Neuronal stem cell (in vitro differentiated cells): ENCODE results near the gene ZNF787.

Source experiments
- DNase-seq: peaks from one replicate; pipeline ENCODE4 v3.0.0-alpha.2; 2013; ENCODE audit warnings: low spot score
- H2AFZ ChIP-seq: one replicate; pipeline ENCODE4 v1.6.1; 2013; ENCODE audit warnings: mild to moderate bottlenecking, low read length, inconsistent platforms
- H2AK5ac ChIP-seq: 2 replicates; pipeline ENCODE4 v1.6.1; 2013; ENCODE audit warnings: low read depth, mild to moderate bottlenecking, inconsistent platforms, low read length, moderate library complexity, mixed read lengths
- H2BK120ac ChIP-seq: 2 replicates; pipeline ENCODE4 v1.6.1; 2013; ENCODE audit warnings: low read depth, mild to moderate bottlenecking, inconsistent platforms, low read length, moderate library complexity, mixed read lengths
- H2BK12ac ChIP-seq: one replicate; pipeline ENCODE4 v1.6.1; 2013; ENCODE audit warnings: low read length, inconsistent platforms
- H2BK15ac ChIP-seq: 2 replicates; pipeline ENCODE4 v1.6.1; 2013; ENCODE audit warnings: mild to moderate bottlenecking, low read length, inconsistent platforms, mixed read lengths
- H2BK5ac ChIP-seq: one replicate; pipeline ENCODE4 v1.6.1; 2013; ENCODE audit warnings: inconsistent platforms, mild to moderate bottlenecking, low read length, moderate library complexity
- H3K14ac ChIP-seq: one replicate; pipeline ENCODE4 v1.6.1; 2013; ENCODE audit warnings: low read length, inconsistent platforms
- H3K18ac ChIP-seq: 2 replicates; pipeline ENCODE4 v1.6.1; 2013; ENCODE audit warnings: low read length, inconsistent platforms
- H3K23ac ChIP-seq: 2 replicates; pipeline ENCODE4 v1.6.1; 2013; ENCODE audit warnings: low read depth, mild to moderate bottlenecking, mixed read lengths, low read length, inconsistent platforms; ENCODE audit not compliant: poor library complexity
- H3K27ac ChIP-seq: replicated peaks from 3 replicates; pipeline ENCODE4 v1.5.1; 2013; ENCODE audit warnings: low read length, inconsistent platforms
- H3K27me3 ChIP-seq, 3 experiments: 2 replicates each; pipeline ENCODE4 v1.6.1; 2013; ENCODE audit warnings: low read length in 3 of 3, mild to moderate bottlenecking in 2 of 3, inconsistent platforms in 1 of 3, low read depth in 1 of 3, mixed read lengths in 1 of 3, moderate library complexity in 1 of 3; ENCODE audit not compliant: control insufficient read depth in 3 of 3, insufficient read depth in 3 of 3
- H3K36me3 ChIP-seq, 2 donors: replicated peaks in 1 of 2; 2 replicates each; pipeline ENCODE4 v1.6.1; 2013; ENCODE audit warnings: low read length in 2 of 2; ENCODE audit not compliant: control insufficient read depth in 2 of 2, insufficient read depth in 2 of 2
- H3K4ac ChIP-seq: 2 replicates; pipeline ENCODE4 v1.6.1; 2013; ENCODE audit warnings: inconsistent platforms, mild to moderate bottlenecking, low read length, moderate library complexity
- H3K4me1 ChIP-seq, 2 donors: 1 replicate in 1 of 2; 2 replicates in 1 of 2; pipeline ENCODE4 v1.6.1; 2013; ENCODE audit warnings: low read length in 2 of 2, low read depth in 1 of 2; ENCODE audit not compliant: control insufficient read depth in 2 of 2, insufficient read depth in 1 of 2
- H3K4me2 ChIP-seq: one replicate; pipeline ENCODE4 v1.6.1; 2013; ENCODE audit warnings: mild to moderate bottlenecking, low read length, inconsistent platforms; ENCODE audit not compliant: insufficient read depth, poor library complexity, severe bottlenecking
- H3K4me3 ChIP-seq, 2 donors: 2 replicates each; pipeline ENCODE4 v1.5.1; 2013; ENCODE audit warnings: low read length in 2 of 2, mild to moderate bottlenecking in 2 of 2, inconsistent platforms in 1 of 2, moderate library complexity in 1 of 2
- H3K79me1 ChIP-seq: one replicate; pipeline ENCODE4 v1.6.1; 2013; ENCODE audit warnings: low read depth, mild to moderate bottlenecking, inconsistent platforms, low read length, moderate library complexity
- H3K9ac ChIP-seq: one replicate; pipeline ENCODE4 v1.6.1; 2013; ENCODE audit warnings: mild to moderate bottlenecking, low read depth, low read length, inconsistent platforms; ENCODE audit not compliant: poor library complexity
- H3K9me3 ChIP-seq, 2 donors: replicated peaks in 1 of 2; 2 replicates each; pipeline versions ENCODE3 to v1.6.1; 2013; ENCODE audit warnings: low read length in 2 of 2, mild to moderate bottlenecking in 2 of 2, inconsistent platforms in 1 of 2, low read depth in 1 of 2, mixed read lengths in 1 of 2, moderate library complexity in 1 of 2; ENCODE audit not compliant: control insufficient read depth in 2 of 2, insufficient read depth in 1 of 2
- H4K8ac ChIP-seq: one replicate; pipeline ENCODE4 v1.6.1; 2013; ENCODE audit warnings: low read depth, mild to moderate bottlenecking, inconsistent platforms, low read length, moderate library complexity
- H4K91ac ChIP-seq: one replicate; pipeline ENCODE4 v1.6.1; 2013; ENCODE audit warnings: low read length, low read depth, mild to moderate bottlenecking, inconsistent platforms; ENCODE audit not compliant: poor library complexity
- WGBS, 2 donors: extraction: QIAGEN DNeasy Blood & Tissue Kit; methylation state at CpG; one replicate each; pipeline ENCODE4 v1.1.7; 2013; ENCODE audit warnings: missing lambda C conversion rate in 2 of 2, mixed read lengths in 1 of 2; ENCODE audit not compliant: insufficient read length in 2 of 2, insufficient replicate concordance in 1 of 2; ENCODE audit errors: extremely low coverage in 2 of 2; 5-methylcytosine and 5-hydroxymethylcytosine counted together

ZNF787 gene

DNA sequence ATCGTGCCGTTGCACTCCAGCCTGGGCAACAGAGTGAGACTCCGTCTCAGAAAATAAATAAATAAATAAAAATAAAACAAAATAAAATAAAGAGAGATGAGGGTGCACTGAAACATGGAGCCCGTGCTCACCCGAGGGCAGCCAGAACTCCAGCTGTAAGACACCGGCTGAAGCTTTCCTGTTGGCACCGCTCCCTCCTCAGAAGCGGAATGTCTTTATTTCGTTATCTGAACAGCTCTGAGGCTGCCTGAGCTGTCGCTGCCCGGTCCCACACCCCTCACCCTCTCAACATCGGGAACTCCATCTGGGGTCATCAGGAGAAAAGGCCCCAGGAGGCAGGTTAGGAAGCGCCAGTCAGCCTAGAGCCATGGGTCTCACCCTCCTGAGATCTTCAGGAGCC is 24.4 kb downstream of the ZNF787 start:
- Histone ChIP-seq H3K4me1 (no peaks in the 10 kb centered on the region), H3K9me3 (peaks cover 18 to 33% of the 10 kb centered on the region in 2 donors), H2BK120ac (no peak overlapping the region), H2BK5ac (no peak overlapping the region), H3K27ac (no peak overlapping the region), H2AK5ac (no peak overlapping the region), H2BK12ac (no peak overlapping the region), H3K4me3 (no peak overlapping the region), H3K18ac (no peak overlapping the region), H3K9ac (no peak overlapping the region), H4K8ac (no peak overlapping the region), H2BK15ac (no peak overlapping the region), H3K4me2 (no peak overlapping the region), H2AFZ (no peak overlapping the region), H3K23ac (peak overlapping the region; percentile 65), H3K14ac (no peak overlapping the region), H4K91ac (no peak overlapping the region), H3K4ac (no peak overlapping the region), H3K27me3 (no peaks in the 10 kb centered on the region), H3K36me3 (peaks cover 33 to 86% of the 10 kb centered on the region in 2 donors), H3K79me1 (peaks cover 34% of the 10 kb centered on the region)
- DNase-seq: no peak
- WGBS, 2 donors: no CpG with 5 or more reads among the region's 13 CpGs

DNA sequence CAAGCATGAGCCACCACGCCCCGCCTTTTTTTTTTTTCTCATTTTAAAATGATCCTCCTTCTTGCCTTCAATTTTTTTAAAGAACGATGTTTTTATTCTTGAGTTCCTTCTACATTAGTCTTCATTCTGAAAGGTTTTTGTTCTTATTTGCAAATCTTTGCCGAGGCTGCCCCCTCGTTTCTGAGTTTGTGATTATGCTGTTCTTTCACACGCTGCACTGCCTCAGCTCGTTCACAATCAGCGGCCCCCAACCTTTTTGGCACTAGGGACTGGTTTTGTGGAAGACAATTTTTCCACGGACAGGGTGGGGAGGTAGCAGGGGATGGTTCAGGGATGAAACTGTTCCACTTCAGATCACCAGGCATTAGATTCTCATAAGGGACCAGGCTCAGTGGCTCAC is 26.6 kb downstream of the ZNF787 start:
- H3K4me2 ChIP-seq: no peak overlapping the region
- H3K14ac ChIP-seq: no peak overlapping the region
- peaks cover 24% of the 10 kb centered on the region for H3K79me1 ChIP-seq
- DNase-seq: no peak
- no peak overlapping the region for H2BK120ac ChIP-seq
- H2AK5ac ChIP-seq: no peak overlapping the region
- H3K27me3 ChIP-seq: no peaks in the 10 kb centered on the region
- no peak overlapping the region for H2BK15ac ChIP-seq
- H3K4me3 ChIP-seq: no peak overlapping the region
- H4K8ac ChIP-seq: no peak overlapping the region
- no peak overlapping the region for H2BK12ac ChIP-seq
- H3K4ac ChIP-seq: no peak overlapping the region
- no peak overlapping the region for H3K27ac ChIP-seq
- H3K4me1 ChIP-seq: no peaks in the 10 kb centered on the region
- H3K9me3 ChIP-seq: peaks cover 18 to 27% of the 10 kb centered on the region in 2 donors
- H4K91ac ChIP-seq: no peak overlapping the region
- no peak overlapping the region for H2AFZ ChIP-seq
- no peak overlapping the region for H3K18ac ChIP-seq
- H2BK5ac ChIP-seq: no peak overlapping the region
- H3K36me3 ChIP-seq: peaks cover 28 to 84% of the 10 kb centered on the region in 2 donors
- no peak overlapping the region for H3K9ac ChIP-seq
- no peak overlapping the region for H3K23ac ChIP-seq
- no CpG with 5 or more reads among the region's 9 CpGs for WGBS, 2 donors

DNA sequence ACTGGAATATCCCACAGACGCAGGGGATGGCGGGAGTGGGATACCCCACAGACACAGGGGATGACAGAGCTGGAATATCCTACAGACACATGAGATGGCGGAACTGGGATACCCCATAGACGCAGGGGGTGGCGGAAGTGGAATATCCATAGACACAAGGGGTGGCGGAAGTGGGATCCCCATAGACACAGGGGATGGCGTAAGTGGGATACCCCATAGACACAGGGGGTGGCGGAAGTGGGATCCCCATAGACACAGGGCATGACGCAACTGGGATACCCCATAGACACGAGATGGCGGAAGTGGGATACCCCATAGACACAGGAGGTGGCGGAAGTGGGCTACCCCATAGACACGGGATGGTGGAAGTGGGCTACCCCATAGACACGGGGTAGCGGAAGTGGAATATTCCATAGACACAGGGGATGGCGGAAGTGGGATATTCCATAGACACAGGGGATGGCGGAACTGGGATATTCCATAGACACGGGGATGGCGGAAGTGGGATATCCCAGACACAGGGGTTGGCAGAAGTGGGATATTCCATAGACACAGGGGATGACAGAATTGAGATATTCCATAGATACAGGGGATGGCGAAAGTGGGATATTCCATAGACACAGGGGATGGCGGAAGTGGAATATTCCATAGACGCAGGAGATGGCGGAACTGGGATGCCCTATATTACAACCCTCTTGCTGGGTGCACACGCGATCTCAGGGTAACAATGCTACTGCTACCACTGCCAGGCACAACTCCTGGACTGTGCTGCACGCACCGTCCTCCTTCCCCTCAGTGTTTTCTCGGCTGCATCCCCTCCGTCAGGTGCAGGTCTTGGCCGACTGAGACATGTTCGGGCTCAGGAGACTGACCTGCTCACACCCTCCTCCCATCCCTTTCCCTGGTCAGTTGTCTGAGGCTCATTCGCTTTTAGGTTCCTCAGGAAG is 28.1 kb downstream of the ZNF787 start:
- no peak overlapping the region for H2AFZ ChIP-seq
- H2BK15ac ChIP-seq: no peak overlapping the region
- WGBS, 2 donors: no CpG with 5 or more reads among the region's 32 CpGs
- no peaks in the 10 kb centered on the region for H3K4me1 ChIP-seq
- H3K23ac ChIP-seq: no peak overlapping the region
- H3K9me3 ChIP-seq: peaks cover 14 to 27% of the 10 kb centered on the region in 2 donors
- peak overlapping the region; percentile 34 for H3K9ac ChIP-seq
- H3K4ac ChIP-seq: no peak overlapping the region
- H3K18ac ChIP-seq: no peak overlapping the region
- no peak overlapping the region for H2AK5ac ChIP-seq
- H3K4me3 ChIP-seq: no peak overlapping the region
- H4K91ac ChIP-seq: no peak overlapping the region
- H2BK120ac ChIP-seq: no peak overlapping the region
- no peak overlapping the region for H3K27ac ChIP-seq
- no peak overlapping the region for H3K4me2 ChIP-seq
- peaks cover 23 to 84% of the 10 kb centered on the region in 2 donors for H3K36me3 ChIP-seq
- H3K14ac ChIP-seq: no peak overlapping the region
- H3K79me1 ChIP-seq: peaks cover 21% of the 10 kb centered on the region
- DNase-seq: no peak
- no peaks in the 10 kb centered on the region for H3K27me3 ChIP-seq
- no peak overlapping the region for H2BK5ac ChIP-seq
- no peak overlapping the region for H2BK12ac ChIP-seq
- peak overlapping the region; percentile 29 for H4K8ac ChIP-seq

- no peaks in the 10 kb centered on the region for H3K4me1 ChIP-seq
- no peak for DNase-seq
- no peak overlapping the region for H2BK120ac ChIP-seq
- peaks cover 18% of the 10 kb centered on the region for H3K79me1 ChIP-seq
- H2AFZ ChIP-seq: no peak overlapping the region
- no peaks in the 10 kb centered on the region for H3K27me3 ChIP-seq
- H3K36me3 ChIP-seq: peaks cover 22 to 74% of the 10 kb centered on the region in 2 donors
- H2BK15ac ChIP-seq: no peak overlapping the region
- H2BK12ac ChIP-seq: no peak overlapping the region
- WGBS, 2 donors: no CpG with 5 or more reads among the region's 38 CpGs
- H2AK5ac ChIP-seq: no peak overlapping the region
- no peak overlapping the region for H3K14ac ChIP-seq
- no peak overlapping the region for H3K4me3 ChIP-seq
- H4K8ac ChIP-seq: no peak overlapping the region
- no peak overlapping the region for H4K91ac ChIP-seq
- no peak overlapping the region for H3K23ac ChIP-seq
- no peak overlapping the region for H3K18ac ChIP-seq
- H2BK5ac ChIP-seq: no peak overlapping the region
- H3K9me3 ChIP-seq: peaks cover 14 to 27% of the 10 kb centered on the region in 2 donors
- H3K27ac ChIP-seq: no peak overlapping the region
- no peak overlapping the region for H3K4me2 ChIP-seq
- no peak overlapping the region for H3K4ac ChIP-seq
- H3K9ac ChIP-seq: no peak overlapping the region
Measured at GRCh38 chr19:56091751-56092546, 29.1 kb downstream of the ZNF787 start.
